Fibroblast of mammary gland (primary cell): Measurements from ENCODE around the gene OR11L1.

Experiments
- DNase-seq: peaks from one replicate; pipeline ENCODE4 v3.0.0-alpha.2; 2010; ENCODE audit warnings: low read depth
- H3K4me3 ChIP-seq: 2 replicates; pipeline ENCODE4 v1.5.1; 2011; ENCODE audit warnings: low read depth, mild to moderate bottlenecking, low read length, moderate library complexity; ENCODE audit not compliant: control insufficient read depth
- TF ChIP-seq, protein P1 (sequence below): conservative IDR thresholded peaks from 2 replicates; pipeline ENCODE4 v1.5.1; 2011; ENCODE audit warnings: low read depth, low read length, inconsistent platforms; ENCODE audit not compliant: control insufficient read depth, insufficient read depth

OR11L1 gene

DNA sequence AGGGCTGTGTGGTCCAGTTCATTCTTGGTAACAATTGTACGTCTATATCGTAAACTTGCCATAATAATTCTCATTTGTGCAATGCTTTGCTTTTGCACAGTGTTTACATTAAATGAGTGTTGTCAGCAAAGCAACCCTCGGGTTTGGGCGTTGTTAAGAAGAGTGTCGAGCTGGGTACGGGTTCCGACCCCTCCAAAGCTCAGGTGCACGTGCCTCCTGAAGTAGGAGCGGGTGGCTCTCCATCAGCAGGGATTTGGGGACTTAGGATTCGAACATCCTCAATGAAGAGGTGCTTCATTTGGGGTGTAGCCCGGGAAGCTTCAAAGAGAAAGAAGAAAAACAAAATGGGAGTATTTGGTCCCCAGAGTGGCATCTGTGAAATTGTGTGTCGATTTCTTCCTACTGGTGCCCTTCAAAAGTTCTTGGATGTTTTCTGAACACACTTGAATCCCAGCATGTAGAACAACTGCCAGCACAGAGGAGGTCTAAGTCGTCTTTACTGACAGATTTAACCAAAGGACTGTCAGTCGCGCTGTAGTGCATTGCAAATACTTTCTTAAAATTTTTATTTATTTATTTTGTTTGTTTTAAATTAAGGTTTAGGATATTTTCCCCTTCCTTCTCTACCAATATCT is 16.4 kb upstream of the OR11L1 start:
- H3K4me3 ChIP-seq = peak overlapping the region; percentile 6
- no peak for DNase-seq
- TF ChIP-seq, protein P1, sequence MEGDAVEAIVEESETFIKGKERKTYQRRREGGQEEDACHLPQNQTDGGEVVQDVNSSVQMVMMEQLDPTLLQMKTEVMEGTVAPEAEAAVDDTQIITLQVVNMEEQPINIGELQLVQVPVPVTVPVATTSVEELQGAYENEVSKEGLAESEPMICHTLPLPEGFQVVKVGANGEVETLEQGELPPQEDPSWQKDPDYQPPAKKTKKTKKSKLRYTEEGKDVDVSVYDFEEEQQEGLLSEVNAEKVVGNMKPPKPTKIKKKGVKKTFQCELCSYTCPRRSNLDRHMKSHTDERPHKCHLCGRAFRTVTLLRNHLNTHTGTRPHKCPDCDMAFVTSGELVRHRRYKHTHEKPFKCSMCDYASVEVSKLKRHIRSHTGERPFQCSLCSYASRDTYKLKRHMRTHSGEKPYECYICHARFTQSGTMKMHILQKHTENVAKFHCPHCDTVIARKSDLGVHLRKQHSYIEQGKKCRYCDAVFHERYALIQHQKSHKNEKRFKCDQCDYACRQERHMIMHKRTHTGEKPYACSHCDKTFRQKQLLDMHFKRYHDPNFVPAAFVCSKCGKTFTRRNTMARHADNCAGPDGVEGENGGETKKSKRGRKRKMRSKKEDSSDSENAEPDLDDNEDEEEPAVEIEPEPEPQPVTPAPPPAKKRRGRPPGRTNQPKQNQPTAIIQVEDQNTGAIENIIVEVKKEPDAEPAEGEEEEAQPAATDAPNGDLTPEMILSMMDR = no peak

DNA sequence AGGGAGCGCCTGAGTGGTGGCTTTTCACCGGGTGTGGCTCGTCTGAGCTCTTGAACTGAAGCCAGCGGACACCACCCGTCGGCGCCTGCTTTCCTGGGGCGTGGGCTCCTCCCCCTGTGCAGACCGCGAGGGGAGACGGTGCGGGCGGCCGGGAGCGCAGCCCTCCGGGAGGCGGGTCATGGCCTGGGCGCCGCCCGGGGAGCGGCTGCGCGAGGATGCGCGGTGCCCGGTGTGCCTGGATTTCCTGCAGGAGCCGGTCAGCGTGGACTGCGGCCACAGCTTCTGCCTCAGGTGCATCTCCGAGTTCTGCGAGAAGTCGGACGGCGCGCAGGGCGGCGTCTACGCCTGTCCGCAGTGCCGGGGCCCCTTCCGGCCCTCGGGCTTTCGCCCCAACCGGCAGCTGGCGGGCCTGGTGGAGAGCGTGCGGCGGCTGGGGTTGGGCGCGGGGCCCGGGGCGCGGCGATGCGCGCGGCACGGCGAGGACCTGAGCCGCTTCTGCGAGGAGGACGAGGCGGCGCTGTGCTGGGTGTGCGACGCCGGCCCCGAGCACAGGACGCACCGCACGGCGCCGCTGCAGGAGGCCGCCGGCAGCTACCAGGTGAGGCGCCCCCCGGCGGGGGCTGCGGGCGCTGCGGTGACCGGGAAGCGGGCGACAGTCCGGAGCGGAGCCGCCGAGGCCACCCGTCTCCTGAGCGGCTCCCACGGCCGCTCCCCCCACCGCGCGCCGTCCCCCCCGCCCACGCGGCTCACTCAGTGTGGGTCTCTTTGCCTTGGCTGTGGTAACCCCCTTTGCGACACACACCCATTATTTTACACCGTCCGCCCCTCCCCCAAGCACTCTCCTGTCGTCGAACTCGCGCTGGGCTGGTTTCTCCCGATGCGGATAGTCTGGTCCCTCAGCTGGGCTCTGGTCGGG is 15.6 kb upstream of the OR11L1 start, which contains the start of gene TRIM58:
Gene TRIM58 (plus strand): TSS at position 119 of the 916 bp plus-strand sequence. CDS start 60 bp downstream, at position 179.
- TF ChIP-seq, protein P1 = no peak
- no peak for DNase-seq
- H3K4me3 ChIP-seq = peak within 1 kb of the TSS; percentile 6

DNA sequence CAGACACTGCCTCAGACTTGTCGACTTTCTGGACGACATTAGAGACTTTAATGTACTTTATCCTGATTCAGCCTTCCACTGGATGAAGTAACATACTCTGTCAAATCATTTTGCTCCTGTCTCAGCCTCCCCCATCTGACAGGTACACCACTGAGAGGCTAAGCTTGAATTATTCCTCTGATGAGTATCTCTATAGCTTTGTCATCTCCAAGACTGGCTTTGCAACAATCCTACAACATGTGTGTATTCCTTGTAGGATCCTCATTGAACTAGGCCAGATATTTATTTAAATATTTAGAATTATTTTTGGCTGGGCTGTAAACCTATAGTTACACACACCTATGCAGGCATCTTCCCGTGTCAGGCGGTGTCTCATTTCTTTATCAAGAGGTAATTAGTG is 14.2 kb upstream of the OR11L1 start:
- DNase-seq = no peak
- H3K4me3 ChIP-seq = no peak overlapping the region
- TF ChIP-seq, protein P1 = no peak

DNA sequence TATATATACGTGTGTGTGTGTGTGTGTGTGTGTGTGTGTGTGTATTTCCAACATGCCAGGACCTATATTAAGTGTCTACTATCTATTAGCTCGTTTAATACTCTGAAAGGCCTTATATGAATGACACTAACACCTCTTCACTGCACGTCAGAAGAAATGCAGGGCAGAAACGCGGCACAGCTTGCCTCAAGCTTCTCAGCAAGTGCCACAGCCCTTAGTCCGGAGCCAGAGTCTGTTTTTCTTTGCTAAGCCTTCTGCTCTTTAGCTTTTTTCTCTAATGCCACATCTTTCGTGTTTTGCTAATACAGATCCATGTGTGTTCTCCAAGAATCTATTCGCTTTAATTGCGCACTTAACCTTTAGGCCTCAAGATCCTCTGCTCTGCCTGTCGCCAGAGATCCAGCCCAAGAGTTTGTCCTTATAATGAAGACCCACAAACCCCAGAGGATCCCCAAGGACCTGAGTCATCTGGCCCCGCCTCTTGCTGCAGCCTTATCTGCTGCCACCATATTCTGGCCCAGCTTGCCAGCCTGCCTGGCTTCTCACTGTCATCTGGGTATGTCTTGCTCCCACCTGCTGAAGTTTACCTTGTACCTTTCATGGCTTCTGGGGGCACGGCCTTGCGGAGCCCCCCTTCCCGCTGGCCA is 13.3 kb upstream of the OR11L1 start:
- no peak overlapping the region for H3K4me3 ChIP-seq
- DNase-seq = no peak
- TF ChIP-seq, protein P1 = no peak

DNA sequence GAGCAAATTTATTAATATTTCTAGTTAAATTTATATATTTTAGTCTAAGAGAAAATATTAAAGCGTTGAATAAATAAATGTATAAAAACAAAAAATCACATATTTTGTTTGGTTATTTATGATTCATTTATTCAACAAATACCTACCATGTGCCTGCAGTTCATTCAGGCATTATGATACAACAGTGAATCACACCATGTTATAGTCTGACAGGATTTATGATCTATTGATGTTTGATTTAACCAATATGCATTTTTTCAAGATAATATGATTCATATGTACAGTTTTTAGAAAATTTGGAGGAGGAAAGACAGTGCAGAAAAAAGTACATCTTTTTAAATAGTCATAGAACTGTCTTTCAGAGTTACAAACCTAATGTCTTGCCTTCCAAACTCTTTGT is 7.9 kb upstream of the OR11L1 start:
- DNase-seq = peak; percentile 3
- H3K4me3 ChIP-seq = no peak overlapping the region
- TF ChIP-seq, protein P1 = no peak

DNA sequence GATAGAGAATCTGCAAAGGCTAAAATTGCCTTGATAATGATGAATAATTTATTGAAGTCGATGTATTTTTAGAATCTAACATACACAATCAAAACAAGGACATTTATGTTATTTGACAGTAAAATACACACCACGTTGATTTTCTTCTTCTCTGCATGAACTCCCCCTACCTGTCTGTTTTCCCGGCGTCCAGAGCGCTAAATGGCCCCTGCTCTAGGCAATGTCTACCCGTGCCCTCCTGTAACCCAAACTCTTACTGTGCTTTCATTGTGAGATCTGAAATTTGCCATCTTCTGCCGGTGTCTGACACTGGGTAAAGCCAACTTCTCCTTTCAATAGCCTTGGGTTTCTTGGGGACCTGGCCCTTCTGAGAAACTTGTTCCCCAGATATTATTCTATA is 6.7 kb upstream of the OR11L1 start:
- DNase-seq = no peak
- H3K4me3 ChIP-seq = no peak overlapping the region
- TF ChIP-seq, protein P1 = no peak
